AG04449 (cell line): Measurements from ENCODE around the gene SRPK1.

Experiments used
- CTCF ChIA-PET: fragments of 350-600 bp; formaldehyde crosslinking; extraction: SDS; loops from one replicate; lab custom pipeline; 2021; ENCODE audit warnings: antibody characterized with exemption; lab: Yijun Ruan, JAX
- POLR2A ChIA-PET: fragments of 400-600, 350-600 bp; formaldehyde crosslinking; extraction: SDS; loops from one replicate; lab custom pipeline; 2020; ENCODE audit warnings: antibody characterized with exemption, inconsistent platforms; lab: Yijun Ruan, JAX
- DNase-seq: peaks from one replicate; pipeline ENCODE4 v3.0.0-alpha.2; 2010; ENCODE audit warnings: low read depth, low spot score
- H3K4me3 ChIP-seq: 2 replicates; pipeline ENCODE4 v1.5.1; 2011; ENCODE audit warnings: low read depth, mild to moderate bottlenecking, control low read depth, low read length
- TF ChIP-seq, protein P1 (sequence below): IDR thresholded peaks from one replicate; pipeline ENCODE4 v1.5.1; 2011; ENCODE audit warnings: mild to moderate bottlenecking, moderate library complexity, low read length, control low read depth, inconsistent platforms; ENCODE audit not compliant: insufficient read depth; ENCODE audit errors: missing control alignments

The SRPK1 gene

GRCh38 chr6:35856250-35856649 lies 64.6 kb downstream of the SRPK1 start:
- H3K4me3 ChIP-seq: no peak overlapping the region
- CTCF ChIA-PET: no interaction called here

GRCh38 chr6:35852994-35853393 lies 67.9 kb downstream of the SRPK1 start:
- DNase-seq: no peak
- POLR2A ChIA-PET: no interaction called here
- TF ChIP-seq, protein P1, sequence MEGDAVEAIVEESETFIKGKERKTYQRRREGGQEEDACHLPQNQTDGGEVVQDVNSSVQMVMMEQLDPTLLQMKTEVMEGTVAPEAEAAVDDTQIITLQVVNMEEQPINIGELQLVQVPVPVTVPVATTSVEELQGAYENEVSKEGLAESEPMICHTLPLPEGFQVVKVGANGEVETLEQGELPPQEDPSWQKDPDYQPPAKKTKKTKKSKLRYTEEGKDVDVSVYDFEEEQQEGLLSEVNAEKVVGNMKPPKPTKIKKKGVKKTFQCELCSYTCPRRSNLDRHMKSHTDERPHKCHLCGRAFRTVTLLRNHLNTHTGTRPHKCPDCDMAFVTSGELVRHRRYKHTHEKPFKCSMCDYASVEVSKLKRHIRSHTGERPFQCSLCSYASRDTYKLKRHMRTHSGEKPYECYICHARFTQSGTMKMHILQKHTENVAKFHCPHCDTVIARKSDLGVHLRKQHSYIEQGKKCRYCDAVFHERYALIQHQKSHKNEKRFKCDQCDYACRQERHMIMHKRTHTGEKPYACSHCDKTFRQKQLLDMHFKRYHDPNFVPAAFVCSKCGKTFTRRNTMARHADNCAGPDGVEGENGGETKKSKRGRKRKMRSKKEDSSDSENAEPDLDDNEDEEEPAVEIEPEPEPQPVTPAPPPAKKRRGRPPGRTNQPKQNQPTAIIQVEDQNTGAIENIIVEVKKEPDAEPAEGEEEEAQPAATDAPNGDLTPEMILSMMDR: no peak
- H3K4me3 ChIP-seq: no peak overlapping the region
- CTCF ChIA-PET: no interaction called here

More at GRCh38 chr6:35856250-35856649, 64.6 kb downstream of the SRPK1 start:
- POLR2A ChIA-PET: no interaction called here
- TF ChIP-seq, protein P1: no peak
- DNase-seq: no peak

DNA sequence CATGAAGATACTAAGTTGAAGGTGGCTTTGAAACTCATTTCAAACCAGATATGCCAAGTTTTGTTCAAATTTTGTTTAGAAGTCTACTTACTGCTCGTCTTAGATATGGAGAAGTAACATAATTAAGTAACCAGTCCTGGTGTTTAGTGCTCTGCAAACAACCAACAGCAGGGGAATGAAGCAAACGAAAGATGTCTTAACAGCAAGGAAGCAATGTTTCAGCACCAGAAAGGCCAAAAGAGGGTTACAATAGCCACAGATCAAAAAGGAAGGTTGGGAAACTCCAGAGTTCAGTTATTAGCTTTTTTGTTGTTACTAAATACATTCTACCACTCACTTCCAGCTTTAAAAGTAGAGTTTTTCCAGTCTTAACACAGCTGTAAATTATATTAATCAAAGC lies 70.7 kb downstream of the SRPK1 start:
- H3K4me3 ChIP-seq: no peak overlapping the region
- no peak for DNase-seq
- TF ChIP-seq, protein P1: no peak
- ChIA-PET POLR2A (no interaction called here), CTCF (no interaction called here)

GRCh38 chr6:35844290-35844689 lies 76.6 kb downstream of the SRPK1 start:
- DNase-seq: no peak
- no peak overlapping the region for H3K4me3 ChIP-seq
- POLR2A ChIA-PET: no interaction called here
- CTCF ChIA-PET: no interaction called here
- TF ChIP-seq, protein P1: no peak

GRCh38 chr6:35842381-35842780 lies 78.5 kb downstream of the SRPK1 start:
- TF ChIP-seq, protein P1: no peak
- ChIA-PET POLR2A (no interaction called here), CTCF (no interaction called here)
- no peak for DNase-seq
- H3K4me3 ChIP-seq: no peak overlapping the region

DNA sequence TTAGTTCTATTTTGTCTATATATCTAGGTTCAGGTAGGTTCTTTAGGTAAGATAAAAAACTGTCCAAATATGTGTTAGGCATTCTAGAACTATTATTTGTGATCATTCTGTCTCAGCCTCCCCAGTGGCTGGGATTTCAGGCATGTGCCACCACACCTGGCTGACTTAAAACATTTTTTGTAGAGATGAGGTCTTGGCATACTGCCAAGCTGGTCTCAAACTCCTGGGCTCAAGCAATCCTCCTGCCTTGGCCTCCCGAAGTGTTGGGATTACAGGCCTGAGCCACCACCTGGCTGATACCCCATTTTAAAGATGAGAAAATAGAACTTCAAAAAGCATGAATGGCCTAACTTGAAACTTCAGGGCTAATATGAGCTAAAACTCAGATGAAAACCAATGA lies 81.9 kb downstream of the SRPK1 start:
- POLR2A ChIA-PET: no interaction called here
- DNase-seq: no peak
- no peak overlapping the region for H3K4me3 ChIP-seq
- CTCF ChIA-PET: interaction anchor here (1.0 kb wide), 1 partner anchor 9 kb away, joined by 3 read pairs; no protein-coding TSS in a partner anchor
- TF ChIP-seq, protein P1: no peak
